Activated CD4-positive, alpha-beta T cell treated with anti-CD3 and anti-CD28 coated beads for 4 hours (primary cell): Measurements from ENCODE around the gene DYDC2.

Experiments
- DNase-seq, 2 donors: peaks; one replicate each; pipeline ENCODE4 v3.0.0-alpha.2; 2020

The DYDC2 gene

GRCh38 chr10:80372675-80373074 is 16.1 kb downstream of the DYDC2 start:
- no peak for DNase-seq

GRCh38 chr10:80373502-80373901 is 16.9 kb downstream of the DYDC2 start:
- no peak for DNase-seq

- no peak for DNase-seq
Observed at GRCh38 chr10:80379701-80380100, 23.1 kb downstream of the DYDC2 start.

- no peak for DNase-seq
Observed at GRCh38 chr10:80380185-80380584, 23.6 kb downstream of the DYDC2 start.

GRCh38 chr10:80382989-80383388 is 26.4 kb downstream of the DYDC2 start:
- DNase-seq = peak; percentile 32 to 46

- DNase-seq = no peak
Observed at GRCh38 chr10:80390740-80391139, 34.2 kb downstream of the DYDC2 start.

- no peak for DNase-seq
Observed at GRCh38 chr10:80392250-80392649, 35.7 kb downstream of the DYDC2 start.

GRCh38 chr10:80394358-80394916 is 37.9 kb downstream of the DYDC2 start:
- no peak for DNase-seq

GRCh38 chr10:80397014-80397413 is 40.4 kb downstream of the DYDC2 start:
- no peak for DNase-seq

GRCh38 chr10:80400136-80400804 is 43.7 kb downstream of the DYDC2 start:
- no peak for DNase-seq

- no peak for DNase-seq
Observed at GRCh38 chr10:80405035-80405434, 48.5 kb downstream of the DYDC2 start.

GRCh38 chr10:80405626-80406025 is 49.0 kb downstream of the DYDC2 start:
- DNase-seq = no peak

- DNase-seq = no peak
Observed at GRCh38 chr10:80406204-80406603, 49.6 kb downstream of the DYDC2 start.

GRCh38 chr10:80407812-80408241 is 51.2 kb downstream of the DYDC2 start:
- peak; percentile 57 to 65 for DNase-seq

GRCh38 chr10:80408242-80409101 is 51.9 kb downstream of the DYDC2 start, which contains the start of gene PRXL2A:
Gene PRXL2A, plus strand, starts transcription at chr10:80408551. Its CDS starts 11,917 bp downstream, at chr10:80420468.
- DNase-seq = peak; percentile 73 to 77

- no peak for DNase-seq
Observed at GRCh38 chr10:80409121-80409520, 52.5 kb downstream of the DYDC2 start.

GRCh38 chr10:80410122-80410521 is 53.5 kb downstream of the DYDC2 start:
- no peak for DNase-seq

GRCh38 chr10:80410578-80411145 is 54.1 kb downstream of the DYDC2 start:
- no peak for DNase-seq

- DNase-seq = no peak
Observed at GRCh38 chr10:80411267-80411668, 54.7 kb downstream of the DYDC2 start.

- DNase-seq = no peak
Observed at GRCh38 chr10:80411681-80412220, 55.2 kb downstream of the DYDC2 start.

- DNase-seq = no peak
Observed at GRCh38 chr10:80412486-80412885, 55.9 kb downstream of the DYDC2 start.

GRCh38 chr10:80413271-80413996 is 56.9 kb downstream of the DYDC2 start:
- DNase-seq = no peak
